ENCODE data around the gene MATK. TPM values are rescaled to one million over a fixed set of nuclear protein-coding genes. Genes with fewer than 3 reads are reported as not detected.

MATK gene
- total and polyA plus RNA-seq, 2 donors (not counting 1 experiment from before 2014, with no cell fraction given), result 1.3 to 8.2 TPM

- Histone ChIP-seq H3K9ac (ENCODE audit: low read length) (no peak overlapping the region), H3K79me2 (ENCODE audit: control insufficient read depth, insufficient read depth, low read length) (peaks cover 21% of the 10 kb centered on the region), H3K27ac (ENCODE audit: low read length in 2 of 2) (no peak overlapping the region), H3K4me3 (ENCODE audit: control extremely low read depth in 1 of 5, extremely low read depth in 1 of 5, insufficient read depth in 1 of 5, low read depth in 2 of 5, low read length in 4 of 5) (no peak overlapping the region), H3K36me3 (replicated peaks in 1 of 2; ENCODE audit: control extremely low read depth in 1 of 2, control insufficient read depth in 1 of 2, extremely low read depth in 1 of 2, insufficient read depth in 2 of 2, low read length in 1 of 2) (peaks cover 1 to 34% of the 10 kb centered on the region in 2 experiments), H3K9me3 (ENCODE audit: control extremely low read depth in 1 of 3, control insufficient read depth in 2 of 3, insufficient read depth in 1 of 3, low read length in 2 of 3) (peaks cover 0 to 6% (median 0%) of the 10 kb centered on the region in 3 donors), H4K20me1 (ENCODE audit: control insufficient read depth, insufficient read depth, low read length, poor library complexity, severe bottlenecking) (peaks cover 32% of the 10 kb centered on the region), H2AFZ (ENCODE audit: insufficient read depth, low read depth, low read length, poor library complexity, severe bottlenecking) (no peak overlapping the region), H3K27me3 (replicated peaks in 1 of 4; ENCODE audit: control extremely low read depth in 1 of 4, control insufficient read depth in 3 of 4, insufficient read depth in 4 of 4, low read length in 3 of 4) (no peaks in the 10 kb centered on the region), H3K4me2 (replicated peaks; ENCODE audit: low read depth, low read length, poor library complexity, severe bottlenecking) (no peak overlapping the region), H3K4me1 (ENCODE audit: control insufficient read depth in 2 of 2, insufficient read depth in 2 of 2, low read length in 2 of 2) (peaks cover 0 to 1% of the 10 kb centered on the region in 2 donors)
- ChIA-PET CTCF (interaction anchor here (0.6 kb wide), 1 partner anchor 343 kb away, joined by 3 read pairs; no protein-coding TSS in a partner anchor), POLR2A (no interaction called here)
- Mint-ChIP-seq H3K4me1 (peaks cover 7% of the 10 kb centered on the region), H3K27ac (no peak overlapping the region), H3K9me3 (ENCODE audit: insufficient read depth) (no peaks in the 10 kb centered on the region), H3K27me3 (no peaks in the 10 kb centered on the region), H3K4me3 (no peak overlapping the region)
- ATAC-seq (ENCODE audit: low read depth) (no peak), DNase-seq (no peak)
- intact Hi-C loops (cut with micrococcal nuclease), result no loop called here
- TF ChIP-seq EZH2 (IDR thresholded peaks at IDR 0.05; ENCODE audit: borderline replicate concordance, insufficient read depth, low read depth, low read length, poor library complexity, severe bottlenecking), result no peak
- WGBS (ENCODE audit: insufficient coverage), result 97% methylated on average over 50 of the region's 51 CpGs
Measured at GRCh38 chr19:3753631-3754410, 32.4 kb downstream of the MATK start.

GRCh38 chr19:3752492-3752891 is 33.7 kb downstream of the MATK start:
- Histone ChIP-seq H4K20me1 (ENCODE audit: control insufficient read depth, insufficient read depth, low read length, poor library complexity, severe bottlenecking) (peaks cover 32% of the 10 kb centered on the region), H3K9me3 (ENCODE audit: control extremely low read depth in 1 of 3, control insufficient read depth in 2 of 3, insufficient read depth in 1 of 3, low read length in 2 of 3) (peaks cover 0 to 6% (median 0%) of the 10 kb centered on the region in 3 donors), H3K27ac (ENCODE audit: low read length in 2 of 2) (no peak overlapping the region), H3K79me2 (ENCODE audit: control insufficient read depth, insufficient read depth, low read length) (peaks cover 18% of the 10 kb centered on the region), H3K4me2 (replicated peaks; ENCODE audit: low read depth, low read length, poor library complexity, severe bottlenecking) (no peak overlapping the region), H3K4me3 (ENCODE audit: control extremely low read depth in 1 of 5, extremely low read depth in 1 of 5, insufficient read depth in 1 of 5, low read depth in 2 of 5, low read length in 4 of 5) (no peak overlapping the region), H3K36me3 (replicated peaks in 1 of 2; ENCODE audit: control extremely low read depth in 1 of 2, control insufficient read depth in 1 of 2, extremely low read depth in 1 of 2, insufficient read depth in 2 of 2, low read length in 1 of 2) (peaks cover 1 to 32% of the 10 kb centered on the region in 2 experiments), H2AFZ (ENCODE audit: insufficient read depth, low read depth, low read length, poor library complexity, severe bottlenecking) (no peak overlapping the region), H3K9ac (ENCODE audit: low read length) (no peak overlapping the region), H3K27me3 (replicated peaks in 1 of 4; ENCODE audit: control extremely low read depth in 1 of 4, control insufficient read depth in 3 of 4, insufficient read depth in 4 of 4, low read length in 3 of 4) (no peaks in the 10 kb centered on the region), H3K4me1 (ENCODE audit: control insufficient read depth in 2 of 2, insufficient read depth in 2 of 2, low read length in 2 of 2) (no peaks in the 10 kb centered on the region)
- H3K4me3 Mint-ChIP-seq, result no peak overlapping the region
- intact Hi-C loops (cut with micrococcal nuclease), result no loop called here
- no peak for DNase-seq
- CTCF ChIA-PET, result no interaction called here
- H3K27ac Mint-ChIP-seq, result no peak overlapping the region
- ATAC-seq (ENCODE audit: low read depth), result no peak
- H3K27me3 Mint-ChIP-seq, result no peaks in the 10 kb centered on the region
- H3K9me3 Mint-ChIP-seq (ENCODE audit: insufficient read depth), result no peaks in the 10 kb centered on the region
- TF ChIP-seq EZH2 (IDR thresholded peaks at IDR 0.05; ENCODE audit: borderline replicate concordance, insufficient read depth, low read depth, low read length, poor library complexity, severe bottlenecking), result no peak
- TF ChIP-seq CTCF (IDR thresholded peaks at IDR 0.05), result no peak
- POLR2A ChIA-PET, result no interaction called here
- WGBS (ENCODE audit: insufficient coverage), result 92% methylated on average over 25 of the region's 25 CpGs
- H3K4me1 Mint-ChIP-seq, result peaks cover 7% of the 10 kb centered on the region

All from B cell (primary cell).